Measurements from ENCODE around the gene USP3.

Gene USP3

DNA sequence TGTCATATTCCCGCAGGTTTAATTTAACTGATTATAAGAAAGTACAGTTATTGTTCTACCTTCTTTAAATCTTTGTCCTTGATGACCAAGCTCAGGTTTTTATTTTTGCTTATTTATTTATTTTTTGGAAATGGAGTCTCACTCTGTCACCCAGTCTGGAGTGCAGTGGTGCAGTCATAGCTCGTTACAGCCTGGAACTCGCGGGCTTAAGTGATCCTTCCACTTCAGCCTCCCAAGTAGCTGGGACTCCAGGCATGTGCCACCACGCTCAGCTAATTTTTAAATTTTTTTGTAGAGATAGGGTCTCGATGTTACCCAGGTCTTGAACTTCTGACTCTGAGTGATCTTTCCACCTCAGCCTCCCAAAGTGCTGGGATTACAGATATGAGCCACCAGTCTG is 8.9 kb downstream of the USP3 start:
- H3K27ac ChIP-seq (ENCODE audit: insufficient read depth in 1 of 2, low read depth in 1 of 2, low read length in 2 of 2, poor library complexity in 1 of 2, severe bottlenecking in 2 of 2), result no peak overlapping the region
- no peaks in the 10 kb centered on the region for H3K27me3 ChIP-seq (replicated peaks in 2 of 5; ENCODE audit: control insufficient read depth in 4 of 5, insufficient read depth in 5 of 5, low read length in 4 of 5)
- H3K4me3 ChIP-seq (ENCODE audit: control insufficient read depth in 1 of 7, extremely low read depth in 1 of 7, insufficient read depth in 4 of 7, low read depth in 2 of 7, low read length in 6 of 7), result no peak overlapping the region
- ChIA-PET POLR2A (no interaction called here), CTCF (interaction anchor here (0.9 to 1.4 kb wide), 5 partner anchors 12 to 67 kb away, joined by 3 to 4 read pairs (median 3); no protein-coding TSS in a partner anchor)
- WGBS (ENCODE audit: insufficient coverage), result 25% methylated on average over 1 of the region's 6 CpGs
- no peaks in the 10 kb centered on the region for H3K36me3 ChIP-seq (ENCODE audit: control insufficient read depth in 4 of 4, insufficient read depth in 4 of 4, low read length in 3 of 4)
- H3K4me1 ChIP-seq (ENCODE audit: control extremely low read depth in 1 of 4, control insufficient read depth in 4 of 4, insufficient read depth in 4 of 4, low read length in 3 of 4), result peaks cover 0 to 52% (median 32%) of the 10 kb centered on the region in 4 experiments
- DNase-seq, result no peak
- H3K9me3 ChIP-seq (ENCODE audit: control extremely low read depth in 1 of 5, control insufficient read depth in 4 of 5, insufficient read depth in 2 of 5, low read depth in 1 of 5, low read length in 4 of 5), result no peaks in the 10 kb centered on the region

DNA sequence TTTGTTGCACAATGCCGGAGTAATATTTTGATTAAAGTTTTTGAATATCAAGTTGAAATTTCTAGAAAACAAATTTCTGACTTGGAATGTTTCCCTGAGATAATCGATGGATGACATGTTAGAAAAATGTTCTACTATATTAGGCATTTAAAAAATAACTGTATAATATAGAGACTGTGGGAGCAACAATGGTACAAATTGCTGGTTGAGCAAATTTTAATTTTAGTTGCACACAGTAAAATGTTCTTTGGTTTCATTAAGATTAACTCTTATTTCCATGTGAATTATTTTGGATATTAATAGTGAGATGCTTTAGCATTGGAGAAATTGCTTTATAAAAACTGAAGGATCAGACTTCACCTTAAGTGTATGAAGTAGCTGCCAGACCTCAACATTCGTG is 9.3 kb downstream of the USP3 start:
- no peaks in the 10 kb centered on the region for H3K27me3 ChIP-seq (replicated peaks in 2 of 5; ENCODE audit: control insufficient read depth in 4 of 5, insufficient read depth in 5 of 5, low read length in 4 of 5)
- H3K9me3 ChIP-seq (ENCODE audit: control extremely low read depth in 1 of 5, control insufficient read depth in 4 of 5, insufficient read depth in 2 of 5, low read depth in 1 of 5, low read length in 4 of 5), result no peaks in the 10 kb centered on the region
- no peak for DNase-seq
- no peak overlapping the region for H3K4me3 ChIP-seq (ENCODE audit: control insufficient read depth in 1 of 7, extremely low read depth in 1 of 7, insufficient read depth in 4 of 7, low read depth in 2 of 7, low read length in 6 of 7)
- H3K4me1 ChIP-seq (ENCODE audit: control extremely low read depth in 1 of 4, control insufficient read depth in 4 of 4, insufficient read depth in 4 of 4, low read length in 3 of 4), result peaks cover 0 to 49% (median 29%) of the 10 kb centered on the region in 4 experiments
- H3K36me3 ChIP-seq (ENCODE audit: control insufficient read depth in 4 of 4, insufficient read depth in 4 of 4, low read length in 3 of 4), result no peaks in the 10 kb centered on the region
- CTCF ChIA-PET, result interaction anchor here (0.9 to 2.1 kb wide), 6 partner anchors 8 to 67 kb away, joined by 3 to 8 read pairs (median 3); no protein-coding TSS in a partner anchor
- no peak overlapping the region for H3K27ac ChIP-seq (ENCODE audit: insufficient read depth in 1 of 2, low read depth in 1 of 2, low read length in 2 of 2, poor library complexity in 1 of 2, severe bottlenecking in 2 of 2)
- POLR2A ChIA-PET, result no interaction called here
- 100% methylated on average over 1 of the region's 3 CpGs for WGBS (ENCODE audit: insufficient coverage)

DNA sequence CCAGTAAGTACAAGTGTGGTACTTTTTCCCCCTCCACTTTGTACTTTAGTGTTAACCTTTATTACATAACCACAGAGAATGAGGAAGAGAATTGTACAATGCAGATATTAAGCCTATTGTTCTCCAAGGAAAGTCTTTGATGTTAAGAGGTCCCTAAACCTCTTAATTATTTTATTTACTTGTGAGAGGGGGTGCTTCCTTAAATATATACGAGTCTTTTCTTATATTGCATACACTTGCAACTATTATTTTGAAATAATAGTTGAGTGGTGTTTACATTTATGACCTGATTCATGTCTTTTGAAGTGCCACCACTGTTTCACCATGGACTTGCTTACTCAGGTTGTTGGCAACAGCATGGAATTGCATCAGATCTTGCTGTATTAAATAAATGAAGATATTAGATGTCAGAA is 10.1 kb downstream of the USP3 start:
- H3K9me3 ChIP-seq (ENCODE audit: control extremely low read depth in 1 of 5, control insufficient read depth in 4 of 5, insufficient read depth in 2 of 5, low read depth in 1 of 5, low read length in 4 of 5), result no peaks in the 10 kb centered on the region
- no CpG with 5 or more reads among the region's 1 CpG for WGBS (ENCODE audit: insufficient coverage)
- no peak overlapping the region for H3K27ac ChIP-seq (ENCODE audit: insufficient read depth in 1 of 2, low read depth in 1 of 2, low read length in 2 of 2, poor library complexity in 1 of 2, severe bottlenecking in 2 of 2)
- ChIA-PET POLR2A (interaction anchor here (1.4 kb wide), 1 partner anchor 9 kb away, joined by 4 read pairs; no protein-coding TSS in a partner anchor), CTCF (interaction anchor here (0.8 to 2.1 kb wide), 4 partner anchors 9 to 27 kb away, joined by 3 to 8 read pairs (median 3); no protein-coding TSS in a partner anchor)
- H3K36me3 ChIP-seq (ENCODE audit: control insufficient read depth in 4 of 4, insufficient read depth in 4 of 4, low read length in 3 of 4), result no peaks in the 10 kb centered on the region
- no peaks in the 10 kb centered on the region for H3K27me3 ChIP-seq (replicated peaks in 2 of 5; ENCODE audit: control insufficient read depth in 4 of 5, insufficient read depth in 5 of 5, low read length in 4 of 5)
- H3K4me3 ChIP-seq (ENCODE audit: control insufficient read depth in 1 of 7, extremely low read depth in 1 of 7, insufficient read depth in 4 of 7, low read depth in 2 of 7, low read length in 6 of 7), result no peak overlapping the region
- peak in 2 of 3 donors; percentile 58 to 68 for DNase-seq
- peaks cover 0 to 45% (median 29%) of the 10 kb centered on the region in 4 experiments for H3K4me1 ChIP-seq (ENCODE audit: control extremely low read depth in 1 of 4, control insufficient read depth in 4 of 4, insufficient read depth in 4 of 4, low read length in 3 of 4)

DNA sequence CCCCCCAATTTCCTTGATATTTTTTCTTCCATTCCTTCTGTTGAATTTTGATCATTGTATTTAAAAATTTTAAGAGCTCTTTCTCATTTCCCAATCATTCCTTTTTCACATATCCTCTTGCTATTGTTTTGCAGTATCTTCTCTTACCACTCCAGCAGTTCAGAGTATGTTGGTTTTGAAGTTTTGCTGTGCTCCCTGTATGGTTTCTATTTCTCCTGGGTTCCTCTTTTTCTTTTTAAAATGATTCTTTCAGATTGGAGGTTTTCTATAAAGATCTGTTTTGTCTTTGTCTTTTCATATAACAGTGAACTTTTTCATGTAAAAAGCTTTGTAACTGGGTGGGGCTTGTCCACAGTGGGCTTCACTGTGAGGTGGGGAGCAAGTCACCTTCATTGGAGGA is 12.8 kb downstream of the USP3 start:
- Histone ChIP-seq H3K27ac (ENCODE audit: insufficient read depth in 1 of 2, low read depth in 1 of 2, low read length in 2 of 2, poor library complexity in 1 of 2, severe bottlenecking in 2 of 2) (no peak overlapping the region), H3K36me3 (ENCODE audit: control insufficient read depth in 4 of 4, insufficient read depth in 4 of 4, low read length in 3 of 4) (no peaks in the 10 kb centered on the region), H3K4me3 (ENCODE audit: control insufficient read depth in 1 of 7, extremely low read depth in 1 of 7, insufficient read depth in 4 of 7, low read depth in 2 of 7, low read length in 6 of 7) (no peak overlapping the region), H3K4me1 (ENCODE audit: control extremely low read depth in 1 of 4, control insufficient read depth in 4 of 4, insufficient read depth in 4 of 4, low read length in 3 of 4) (peaks cover 0 to 34% (median 23%) of the 10 kb centered on the region in 4 experiments), H3K9me3 (ENCODE audit: control extremely low read depth in 1 of 5, control insufficient read depth in 4 of 5, insufficient read depth in 2 of 5, low read depth in 1 of 5, low read length in 4 of 5) (no peaks in the 10 kb centered on the region), H3K27me3 (replicated peaks in 2 of 5; ENCODE audit: control insufficient read depth in 4 of 5, insufficient read depth in 5 of 5, low read length in 4 of 5) (no peaks in the 10 kb centered on the region)
- ChIA-PET CTCF (interaction anchor here (0.6 to 1.4 kb wide), 4 partner anchors 8 to 51 kb away, joined by 3 to 6 read pairs (median 4); no protein-coding TSS in a partner anchor), POLR2A (interaction anchor here (1.2 kb wide), 1 partner anchor 9 kb away, joined by 4 read pairs; no protein-coding TSS in a partner anchor)
- DNase-seq, result peak in 1 of 3 donors; percentile 31

DNA sequence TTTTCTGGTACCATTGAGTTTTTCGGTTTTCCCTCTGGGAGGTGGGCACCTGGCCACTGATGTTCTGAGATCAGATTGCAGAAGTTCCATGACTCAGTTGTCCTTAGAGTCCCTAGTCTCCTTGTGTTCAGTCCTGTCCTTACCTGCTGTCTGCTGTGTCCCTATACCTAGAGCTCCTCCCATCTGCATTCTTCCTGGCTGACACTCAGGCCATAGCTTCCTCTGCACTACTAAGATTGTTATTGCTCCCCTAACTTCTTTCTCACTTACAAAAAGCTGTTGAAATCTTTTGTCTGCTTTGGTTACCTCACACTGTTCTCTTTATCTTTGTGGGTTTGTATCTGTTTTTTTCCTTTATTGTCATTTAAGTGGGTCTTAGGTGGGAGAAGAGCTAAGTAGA is 13.2 kb downstream of the USP3 start:
- H3K4me1 ChIP-seq (ENCODE audit: control extremely low read depth in 1 of 4, control insufficient read depth in 4 of 4, insufficient read depth in 4 of 4, low read length in 3 of 4), result peaks cover 0 to 34% (median 23%) of the 10 kb centered on the region in 4 experiments
- H3K36me3 ChIP-seq (ENCODE audit: control insufficient read depth in 4 of 4, insufficient read depth in 4 of 4, low read length in 3 of 4), result no peaks in the 10 kb centered on the region
- H3K27me3 ChIP-seq (replicated peaks in 2 of 5; ENCODE audit: control insufficient read depth in 4 of 5, insufficient read depth in 5 of 5, low read length in 4 of 5), result no peaks in the 10 kb centered on the region
- POLR2A ChIA-PET, result interaction anchor here (1.2 kb wide), 1 partner anchor 10 kb away, joined by 4 read pairs; no protein-coding TSS in a partner anchor
- H3K4me3 ChIP-seq (ENCODE audit: control insufficient read depth in 1 of 7, extremely low read depth in 1 of 7, insufficient read depth in 4 of 7, low read depth in 2 of 7, low read length in 6 of 7), result no peak overlapping the region
- CTCF ChIA-PET, result interaction anchor here (0.9 to 1.4 kb wide), 3 partner anchors 8 to 12 kb away, joined by 3 to 6 read pairs (median 4); no protein-coding TSS in a partner anchor
- WGBS (ENCODE audit: insufficient coverage), result 100% methylated on average over 1 of the region's 1 CpG
- H3K9me3 ChIP-seq (ENCODE audit: control extremely low read depth in 1 of 5, control insufficient read depth in 4 of 5, insufficient read depth in 2 of 5, low read depth in 1 of 5, low read length in 4 of 5), result no peaks in the 10 kb centered on the region
- H3K27ac ChIP-seq (ENCODE audit: insufficient read depth in 1 of 2, low read depth in 1 of 2, low read length in 2 of 2, poor library complexity in 1 of 2, severe bottlenecking in 2 of 2), result no peak overlapping the region
- DNase-seq, result no peak

DNA sequence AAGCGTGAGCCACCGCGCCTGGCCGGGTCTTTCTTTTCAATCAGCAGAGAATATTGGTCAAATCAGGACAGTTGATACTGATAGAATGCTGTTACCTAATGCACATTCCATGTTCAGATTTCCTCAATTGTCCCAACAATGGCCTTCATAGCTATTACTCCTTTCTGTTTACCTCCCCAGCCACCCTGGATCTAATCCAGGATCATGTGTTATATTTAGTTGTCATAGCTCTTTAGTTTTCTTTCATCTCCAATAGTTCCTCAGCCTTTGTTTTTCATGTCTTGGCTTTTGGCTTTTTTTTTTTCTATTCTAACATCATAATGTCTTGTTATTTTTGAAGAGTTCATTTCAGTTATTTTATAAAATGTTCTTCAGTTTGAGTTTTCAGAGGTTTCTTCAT is 14.6 kb downstream of the USP3 start:
- H3K4me1 ChIP-seq (ENCODE audit: control extremely low read depth in 1 of 4, control insufficient read depth in 4 of 4, insufficient read depth in 4 of 4, low read length in 3 of 4), result peaks cover 0 to 31% (median 22%) of the 10 kb centered on the region in 4 experiments
- H3K27me3 ChIP-seq (replicated peaks in 2 of 5; ENCODE audit: control insufficient read depth in 4 of 5, insufficient read depth in 5 of 5, low read length in 4 of 5), result no peaks in the 10 kb centered on the region
- no peaks in the 10 kb centered on the region for H3K36me3 ChIP-seq (ENCODE audit: control insufficient read depth in 4 of 4, insufficient read depth in 4 of 4, low read length in 3 of 4)
- no peaks in the 10 kb centered on the region for H3K9me3 ChIP-seq (ENCODE audit: control extremely low read depth in 1 of 5, control insufficient read depth in 4 of 5, insufficient read depth in 2 of 5, low read depth in 1 of 5, low read length in 4 of 5)
- ChIA-PET POLR2A (no interaction called here), CTCF (interaction anchor here (0.8 to 1.8 kb wide), 4 partner anchors 9 to 29 kb away, joined by 3 to 5 read pairs (median 4); no protein-coding TSS in a partner anchor)
- DNase-seq, result no peak
- 86% methylated on average over 4 of the region's 4 CpGs for WGBS (ENCODE audit: insufficient coverage)
- no peak overlapping the region for H3K27ac ChIP-seq (ENCODE audit: insufficient read depth in 1 of 2, low read depth in 1 of 2, low read length in 2 of 2, poor library complexity in 1 of 2, severe bottlenecking in 2 of 2)
- no peak overlapping the region for H3K4me3 ChIP-seq (ENCODE audit: control insufficient read depth in 1 of 7, extremely low read depth in 1 of 7, insufficient read depth in 4 of 7, low read depth in 2 of 7, low read length in 6 of 7)

DNA sequence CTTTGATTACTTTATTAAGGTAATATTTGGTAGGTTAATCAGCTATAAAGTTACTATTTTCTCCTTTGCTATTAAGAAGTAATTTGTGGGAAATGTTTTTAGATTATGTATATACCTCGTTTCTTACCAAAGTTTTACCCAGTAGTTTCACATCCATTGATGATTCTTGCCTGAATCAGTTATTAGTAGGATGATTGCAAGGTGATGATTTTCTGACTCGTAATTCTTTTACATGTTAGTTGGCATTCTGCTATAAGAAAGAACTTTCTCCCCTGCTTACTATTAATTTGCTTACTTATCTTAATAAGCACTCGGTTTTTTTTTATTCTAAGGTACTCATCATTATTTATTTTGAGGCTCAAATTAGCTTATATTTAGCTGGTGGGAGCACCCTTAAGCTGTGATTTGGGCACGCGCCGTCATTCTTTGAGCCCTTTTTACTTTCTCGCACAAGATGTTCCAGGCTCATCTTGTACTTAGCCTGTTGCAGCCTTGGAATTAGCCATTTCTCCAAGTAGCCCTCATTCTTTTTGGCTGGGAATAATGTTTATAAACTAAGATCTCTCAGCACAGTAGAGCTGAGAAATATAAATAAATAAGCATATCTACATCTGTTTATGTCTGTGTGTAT is 15.3 kb downstream of the USP3 start:
- peaks cover 0 to 25% (median 16%) of the 10 kb centered on the region in 4 experiments for H3K4me1 ChIP-seq (ENCODE audit: control extremely low read depth in 1 of 4, control insufficient read depth in 4 of 4, insufficient read depth in 4 of 4, low read length in 3 of 4)
- CTCF ChIA-PET, result interaction anchor here (0.5 to 1.8 kb wide), 5 partner anchors 8 to 40 kb away, joined by 3 to 5 read pairs (median 3); no protein-coding TSS in a partner anchor
- POLR2A ChIA-PET, result interaction anchor here (0.7 kb wide), 1 partner anchor 9 kb away, joined by 3 read pairs; no protein-coding TSS in a partner anchor
- no peak for DNase-seq
- H3K27me3 ChIP-seq (replicated peaks in 2 of 5; ENCODE audit: control insufficient read depth in 4 of 5, insufficient read depth in 5 of 5, low read length in 4 of 5), result no peaks in the 10 kb centered on the region
- H3K27ac ChIP-seq (ENCODE audit: insufficient read depth in 1 of 2, low read depth in 1 of 2, low read length in 2 of 2, poor library complexity in 1 of 2, severe bottlenecking in 2 of 2), result no peak overlapping the region
- peaks cover 0 to 2% (median 0%) of the 10 kb centered on the region in 4 experiments for H3K36me3 ChIP-seq (ENCODE audit: control insufficient read depth in 4 of 4, insufficient read depth in 4 of 4, low read length in 3 of 4)
- H3K4me3 ChIP-seq (ENCODE audit: control insufficient read depth in 1 of 7, extremely low read depth in 1 of 7, insufficient read depth in 4 of 7, low read depth in 2 of 7, low read length in 6 of 7), result no peak overlapping the region
- no peaks in the 10 kb centered on the region for H3K9me3 ChIP-seq (ENCODE audit: control extremely low read depth in 1 of 5, control insufficient read depth in 4 of 5, insufficient read depth in 2 of 5, low read depth in 1 of 5, low read length in 4 of 5)
- WGBS (ENCODE audit: insufficient coverage), result no CpG with 5 or more reads among the region's 7 CpGs
